HG02938 (cell line): ENCODE data around the gene KLHL25.
"Not testable (repeated sequence)": the region's sequence is repeated elsewhere in the genome, so short reads cannot be mapped to it uniquely, and the experiment has no call there.

Source experiments
- ATAC-seq: cut with Tn5 transposase; IDR thresholded peaks from one replicate; pipeline ENCODE4 v1.9.1; 2021; ENCODE audit warnings: mild to moderate bottlenecking, moderate library complexity; ENCODE audit not compliant: unreplicated experiment

KLHL25 gene

GRCh38 chr15:85804481-85805170 lies 9.9 kb upstream of the KLHL25 start:
- no peak for ATAC-seq

GRCh38 chr15:85802617-85803016 lies 7.9 kb upstream of the KLHL25 start:
- not testable (repeated sequence) for ATAC-seq

GRCh38 chr15:85800478-85801123 lies 5.9 kb upstream of the KLHL25 start:
- no peak for ATAC-seq

GRCh38 chr15:85796371-85796770 lies 1.6 kb upstream of the KLHL25 start:
- ATAC-seq: not testable (repeated sequence)

- no peak for ATAC-seq
Observed at GRCh38 chr15:85795337-85796305, 896 bp upstream of the KLHL25 start.

GRCh38 chr15:85793641-85794597 lies 806 bp downstream of the KLHL25 start:
- ATAC-seq: peak; percentile 41

- ATAC-seq: no peak
Observed at GRCh38 chr15:85792912-85793590, 1.7 kb downstream of the KLHL25 start.

GRCh38 chr15:85792102-85792731 lies 2.5 kb downstream of the KLHL25 start:
- no peak for ATAC-seq

- ATAC-seq: no peak
Observed at GRCh38 chr15:85789496-85789875, 5.2 kb downstream of the KLHL25 start.

GRCh38 chr15:85788771-85789495 lies 5.8 kb downstream of the KLHL25 start:
- ATAC-seq: no peak

GRCh38 chr15:85786781-85787114 lies 8.0 kb downstream of the KLHL25 start:
- no peak for ATAC-seq

GRCh38 chr15:85785887-85786780 lies 8.6 kb downstream of the KLHL25 start:
- peak; percentile 57 for ATAC-seq

GRCh38 chr15:85782064-85782463 lies 12.7 kb downstream of the KLHL25 start:
- no peak for ATAC-seq

GRCh38 chr15:85781099-85781498 lies 13.6 kb downstream of the KLHL25 start:
- no peak for ATAC-seq

GRCh38 chr15:85780225-85780985 lies 14.3 kb downstream of the KLHL25 start:
- no peak for ATAC-seq

- ATAC-seq: no peak
Observed at GRCh38 chr15:85779249-85779648, 15.5 kb downstream of the KLHL25 start.
